Activated naive CD8-positive, alpha-beta T cell treated with anti-CD3 and anti-CD28 coated beads for 36 hours (primary cell): ENCODE results near the gene GRM8. TPM values are rescaled to one million over a fixed set of nuclear protein-coding genes. Genes with fewer than 3 reads are reported as not detected.

Experiments
- DNase-seq: peaks from one replicate; pipeline ENCODE4 v3.0.0; 2021
- H3K27ac Mint-ChIP-seq: one replicate; pipeline ENCODE4 v1.8.0; 2022; ENCODE audit warnings: mild to moderate bottlenecking, moderate library complexity, mixed read lengths
- H3K27me3 Mint-ChIP-seq: one replicate; pipeline ENCODE4 v1.8.0; 2022; ENCODE audit warnings: mild to moderate bottlenecking, mixed read lengths
- H3K36me3 Mint-ChIP-seq: one replicate; pipeline ENCODE4 v1.8.0; 2021; ENCODE audit warnings: mild to moderate bottlenecking, mixed read lengths
- H3K4me1 Mint-ChIP-seq: one replicate; pipeline ENCODE4 v1.8.0; 2021; ENCODE audit warnings: mixed read lengths
- H3K4me3 Mint-ChIP-seq: one replicate; pipeline ENCODE4 v1.8.0; 2022; ENCODE audit warnings: mild to moderate bottlenecking, moderate library complexity, mixed read lengths
- H3K9me3 Mint-ChIP-seq: one replicate; pipeline ENCODE4 v1.8.0; 2022; ENCODE audit warnings: mixed read lengths
- total RNA-seq, 2 experiments: library from RNA; stranded (reverse); gene quantifications; one replicate each; pipeline ENCODE4 v1.2.3, GENCODE V29; 2021

Gene GRM8
- total RNA-seq, 2 experiments from 2014 or later, result not detected

DNA sequence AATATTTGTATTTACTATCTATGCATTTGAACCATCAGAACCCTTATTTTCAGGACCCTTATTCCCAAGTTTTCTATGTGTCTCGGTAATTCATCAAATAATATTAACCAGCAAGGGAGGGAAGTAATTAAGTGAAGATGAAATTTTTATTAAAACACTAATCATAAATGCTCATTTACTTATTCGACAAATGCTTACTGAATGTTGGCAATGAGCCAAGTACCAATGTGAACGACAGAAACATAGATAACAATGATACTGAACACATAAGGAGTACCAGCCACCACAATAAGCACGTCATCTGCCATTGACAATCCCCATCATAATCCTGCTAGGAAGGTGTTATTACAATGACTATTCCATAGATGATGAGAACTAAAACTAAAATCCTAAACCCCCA lies 45.5 kb downstream of the GRM8 start:
- no peak for DNase-seq
- Mint-ChIP-seq H3K27me3 (peaks cover 20% of the 10 kb centered on the region), H3K9me3 (no peaks in the 10 kb centered on the region), H3K4me3 (no peak overlapping the region), H3K36me3 (no peaks in the 10 kb centered on the region), H3K4me1 (no peaks in the 10 kb centered on the region), H3K27ac (no peak overlapping the region)

DNA sequence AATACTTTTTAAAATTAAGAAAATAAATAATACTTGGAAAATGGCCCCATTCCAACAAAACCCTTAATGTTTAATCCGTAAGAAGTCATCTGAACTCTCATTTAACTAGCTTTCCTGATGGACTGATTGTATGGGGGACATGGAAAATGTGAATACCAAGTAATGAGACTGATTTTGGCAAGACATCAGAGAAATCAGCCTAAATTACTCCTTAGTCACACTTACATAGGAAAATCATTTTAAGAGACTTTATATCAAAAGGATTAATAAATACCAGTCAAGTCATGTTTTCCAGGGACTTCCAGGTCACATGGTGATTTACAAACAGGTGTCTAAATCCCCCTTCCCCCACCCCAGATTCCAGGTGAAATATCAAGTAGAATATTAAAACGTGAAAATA lies 58.2 kb downstream of the GRM8 start:
- peaks cover 17% of the 10 kb centered on the region for H3K27me3 Mint-ChIP-seq
- H3K4me3 Mint-ChIP-seq, result no peak overlapping the region
- H3K27ac Mint-ChIP-seq, result no peak overlapping the region
- H3K9me3 Mint-ChIP-seq, result no peaks in the 10 kb centered on the region
- DNase-seq, result no peak
- H3K36me3 Mint-ChIP-seq, result no peaks in the 10 kb centered on the region
- H3K4me1 Mint-ChIP-seq, result no peaks in the 10 kb centered on the region

DNA sequence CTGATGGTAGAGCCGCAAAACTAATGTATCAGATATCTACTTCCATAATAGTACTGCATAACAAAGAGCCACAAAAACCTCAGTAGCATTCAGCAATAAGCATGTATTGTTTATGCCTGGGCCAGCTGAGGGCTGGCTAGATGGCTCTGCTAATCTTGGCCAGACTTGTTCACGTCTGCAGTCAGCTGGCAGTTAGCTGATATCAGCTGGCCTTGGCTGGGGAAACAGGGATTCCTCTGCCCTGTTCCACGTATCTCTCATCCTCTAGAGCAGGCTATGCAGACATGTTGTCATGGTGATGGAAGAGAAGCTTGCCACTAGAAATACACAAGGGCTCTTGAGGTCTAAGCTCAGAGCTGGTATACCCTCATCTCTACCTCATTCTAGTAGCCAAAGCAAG lies 62.9 kb downstream of the GRM8 start:
- H3K27ac Mint-ChIP-seq, result no peak overlapping the region
- H3K9me3 Mint-ChIP-seq, result no peaks in the 10 kb centered on the region
- DNase-seq, result no peak
- peaks cover 27% of the 10 kb centered on the region for H3K27me3 Mint-ChIP-seq
- no peaks in the 10 kb centered on the region for H3K36me3 Mint-ChIP-seq
- H3K4me1 Mint-ChIP-seq, result peaks cover 15% of the 10 kb centered on the region
- no peak overlapping the region for H3K4me3 Mint-ChIP-seq

DNA sequence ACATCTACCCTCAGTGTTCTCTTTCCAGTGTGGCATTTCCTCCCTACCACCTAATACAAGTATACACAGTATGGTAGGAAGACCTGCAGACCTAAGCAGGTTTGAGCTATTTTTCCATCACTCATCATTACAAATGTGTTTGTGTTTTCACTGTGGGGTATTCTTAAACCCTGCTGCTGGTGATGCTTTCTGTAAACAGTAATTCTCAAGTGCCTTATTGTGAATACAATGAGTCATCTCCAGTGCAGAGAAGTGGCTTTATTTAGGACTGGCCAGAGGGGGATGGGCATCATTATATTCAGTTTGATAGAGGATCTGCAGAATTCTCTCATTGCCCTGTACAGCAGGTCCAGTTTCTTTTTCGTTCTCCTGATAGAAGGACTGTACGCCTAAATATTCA lies 63.7 kb downstream of the GRM8 start:
- Mint-ChIP-seq H3K27ac (no peak overlapping the region), H3K27me3 (peaks cover 27% of the 10 kb centered on the region), H3K36me3 (no peaks in the 10 kb centered on the region), H3K9me3 (no peaks in the 10 kb centered on the region), H3K4me3 (no peak overlapping the region), H3K4me1 (peaks cover 15% of the 10 kb centered on the region)
- no peak for DNase-seq

DNA sequence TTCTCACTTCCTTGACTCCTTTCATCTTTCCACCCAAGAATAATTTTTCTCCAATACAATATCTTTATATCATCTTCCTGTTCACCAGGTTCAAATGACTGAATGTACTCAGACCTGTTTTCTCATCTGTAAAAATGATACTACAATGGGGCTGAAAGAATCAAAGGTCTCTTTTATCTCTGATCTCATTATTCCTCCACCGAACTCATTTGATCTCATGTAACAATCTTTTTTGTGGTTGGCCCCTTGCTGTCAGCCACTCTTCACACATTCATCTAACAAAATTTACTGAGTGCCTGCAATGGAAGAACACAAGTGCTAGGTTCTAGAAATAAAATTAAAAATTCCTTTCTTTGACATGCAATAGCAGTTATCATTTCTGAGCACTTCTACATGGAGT lies 65.0 kb downstream of the GRM8 start:
- Mint-ChIP-seq H3K9me3 (no peaks in the 10 kb centered on the region), H3K27me3 (peaks cover 20% of the 10 kb centered on the region), H3K4me1 (peaks cover 15% of the 10 kb centered on the region), H3K4me3 (no peak overlapping the region), H3K27ac (no peak overlapping the region), H3K36me3 (no peaks in the 10 kb centered on the region)
- DNase-seq, result no peak

DNA sequence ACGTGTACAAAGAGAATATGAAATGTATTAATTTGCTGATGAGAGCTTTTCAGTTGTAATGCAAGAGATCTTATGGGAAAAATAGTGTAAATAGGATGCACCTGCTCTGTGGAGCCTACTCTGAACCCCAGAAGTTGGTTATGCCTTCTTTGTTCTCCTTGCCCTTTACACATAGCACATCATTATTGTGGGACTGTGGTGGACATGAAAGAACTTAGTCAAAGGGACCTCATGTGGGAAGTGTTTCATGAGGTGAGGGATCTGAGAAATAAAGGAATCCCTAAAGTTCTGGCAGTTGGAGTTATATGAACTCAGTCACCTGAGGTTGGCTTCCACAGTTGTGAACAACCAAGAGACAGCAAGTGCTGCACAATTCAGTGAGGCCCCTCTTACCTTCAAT lies 66.1 kb downstream of the GRM8 start:
- no peak for DNase-seq
- Mint-ChIP-seq H3K9me3 (no peaks in the 10 kb centered on the region), H3K27ac (no peak overlapping the region), H3K4me1 (peaks cover 15% of the 10 kb centered on the region), H3K36me3 (no peaks in the 10 kb centered on the region), H3K4me3 (no peak overlapping the region), H3K27me3 (peaks cover 25% of the 10 kb centered on the region)

DNA sequence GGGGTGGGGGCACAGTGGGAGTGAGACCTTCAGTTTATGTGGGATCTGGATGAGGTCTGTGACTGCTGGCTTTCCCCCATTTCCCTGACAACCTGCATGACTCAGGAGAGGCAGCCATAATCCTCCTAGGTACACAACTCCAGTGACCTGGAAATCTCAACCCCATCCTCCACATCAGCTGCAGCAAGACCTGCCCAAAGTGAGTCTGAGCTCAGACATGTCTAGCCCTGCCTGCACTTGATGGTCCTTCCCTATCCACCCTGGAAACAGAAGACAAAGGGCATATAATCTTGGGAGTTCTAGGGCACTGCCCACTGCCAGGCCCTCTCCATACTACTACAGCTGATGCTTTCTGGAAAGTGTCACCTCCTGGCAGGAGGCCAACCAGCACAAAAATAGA lies 75.6 kb downstream of the GRM8 start:
- peaks cover 36% of the 10 kb centered on the region for H3K27me3 Mint-ChIP-seq
- H3K36me3 Mint-ChIP-seq, result no peaks in the 10 kb centered on the region
- no peak overlapping the region for H3K4me3 Mint-ChIP-seq
- no peak for DNase-seq
- peaks cover 14% of the 10 kb centered on the region for H3K9me3 Mint-ChIP-seq
- H3K27ac Mint-ChIP-seq, result no peak overlapping the region
- no peaks in the 10 kb centered on the region for H3K4me1 Mint-ChIP-seq

DNA sequence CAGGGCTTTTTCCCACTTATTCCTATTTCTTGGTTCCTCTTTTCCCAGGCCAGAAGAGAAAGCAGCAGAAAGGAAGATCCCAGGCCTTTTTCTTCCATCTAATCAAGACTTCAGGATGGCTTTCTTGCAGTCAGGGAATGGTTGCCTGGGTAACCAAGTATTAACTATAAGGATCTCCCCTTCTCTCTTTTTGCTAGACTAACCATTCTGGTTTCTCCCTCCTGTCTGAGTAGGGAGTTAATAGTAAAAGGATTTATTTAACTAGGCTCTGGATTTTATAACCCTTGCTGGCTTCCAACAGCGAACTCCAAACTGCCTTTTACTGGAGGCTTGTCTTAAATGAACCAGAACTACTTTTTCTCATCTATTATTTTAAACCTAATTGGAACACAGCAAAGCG lies 90.4 kb downstream of the GRM8 start:
- Mint-ChIP-seq H3K4me1 (no peaks in the 10 kb centered on the region), H3K27ac (no peak overlapping the region), H3K9me3 (no peaks in the 10 kb centered on the region), H3K27me3 (peaks cover 19% of the 10 kb centered on the region), H3K36me3 (no peaks in the 10 kb centered on the region), H3K4me3 (no peak overlapping the region)
- DNase-seq, result no peak

DNA sequence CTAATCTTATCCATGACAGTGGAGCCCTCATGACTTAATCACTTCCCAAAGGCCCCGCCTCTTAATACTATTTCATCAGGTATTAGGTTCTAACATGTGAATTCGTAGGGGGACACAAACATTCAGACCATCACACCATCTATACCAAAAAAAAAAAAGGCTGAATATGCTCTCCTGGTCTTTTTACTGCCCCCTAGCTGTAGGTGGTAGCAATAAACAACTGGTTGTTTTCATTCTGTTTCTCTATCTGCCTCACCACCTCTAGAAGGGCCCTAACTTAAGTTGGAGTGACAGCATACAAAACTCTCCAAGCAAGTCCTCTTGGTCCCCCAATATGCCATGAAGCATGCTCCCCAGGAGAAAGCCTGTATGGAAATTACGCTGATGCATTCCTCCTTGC lies 94.1 kb downstream of the GRM8 start:
- H3K27me3 Mint-ChIP-seq, result peaks cover 13% of the 10 kb centered on the region
- H3K27ac Mint-ChIP-seq, result no peak overlapping the region
- H3K36me3 Mint-ChIP-seq, result no peaks in the 10 kb centered on the region
- no peaks in the 10 kb centered on the region for H3K4me1 Mint-ChIP-seq
- no peaks in the 10 kb centered on the region for H3K9me3 Mint-ChIP-seq
- no peak overlapping the region for H3K4me3 Mint-ChIP-seq
- no peak for DNase-seq

DNA sequence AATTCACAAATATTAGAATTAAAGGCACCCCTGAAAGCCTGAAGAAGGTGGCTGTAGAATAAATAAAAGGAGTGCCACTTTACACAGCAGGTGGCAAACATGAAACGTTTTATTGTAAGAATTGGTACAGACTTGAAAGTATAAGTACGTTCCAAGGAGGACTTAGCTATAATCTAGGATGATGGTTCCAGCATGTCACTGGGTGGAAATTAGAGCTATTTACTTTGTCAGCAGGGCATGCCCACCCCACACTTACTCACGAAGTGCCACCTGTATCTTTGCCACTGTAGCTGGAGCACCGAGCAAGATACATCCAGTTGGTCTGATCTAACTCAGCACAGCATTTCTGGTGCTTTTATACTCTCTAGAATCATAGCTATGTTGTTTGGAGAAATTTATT lies 97.8 kb downstream of the GRM8 start:
- no peaks in the 10 kb centered on the region for H3K4me1 Mint-ChIP-seq
- H3K4me3 Mint-ChIP-seq, result no peak overlapping the region
- H3K27ac Mint-ChIP-seq, result no peak overlapping the region
- H3K36me3 Mint-ChIP-seq, result no peaks in the 10 kb centered on the region
- H3K27me3 Mint-ChIP-seq, result peaks cover 5% of the 10 kb centered on the region
- DNase-seq, result no peak
- no peaks in the 10 kb centered on the region for H3K9me3 Mint-ChIP-seq

DNA sequence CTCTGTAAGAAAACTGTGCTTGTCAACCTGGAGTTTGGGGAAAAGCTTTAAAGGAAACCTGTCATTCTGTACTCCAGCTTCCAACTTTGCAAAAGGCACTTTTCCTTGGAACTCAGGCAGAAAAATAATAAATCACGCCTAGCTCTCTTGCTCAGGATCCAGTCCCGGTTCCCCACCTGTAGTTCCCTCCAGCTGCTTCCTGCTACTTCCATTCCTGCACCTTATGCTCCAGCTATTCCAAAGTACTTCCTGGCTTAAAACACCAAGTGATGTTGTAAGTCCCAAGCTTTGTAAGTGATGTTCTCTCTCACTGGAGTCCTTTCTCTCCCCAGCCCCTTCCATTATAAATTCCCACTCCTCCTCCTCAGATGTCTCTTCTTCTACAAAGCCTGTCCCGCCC lies 98.6 kb downstream of the GRM8 start:
- no peaks in the 10 kb centered on the region for H3K9me3 Mint-ChIP-seq
- no peak overlapping the region for H3K4me3 Mint-ChIP-seq
- no peaks in the 10 kb centered on the region for H3K4me1 Mint-ChIP-seq
- H3K27ac Mint-ChIP-seq, result no peak overlapping the region
- DNase-seq, result no peak
- H3K27me3 Mint-ChIP-seq, result peaks cover 5% of the 10 kb centered on the region
- no peaks in the 10 kb centered on the region for H3K36me3 Mint-ChIP-seq

DNA sequence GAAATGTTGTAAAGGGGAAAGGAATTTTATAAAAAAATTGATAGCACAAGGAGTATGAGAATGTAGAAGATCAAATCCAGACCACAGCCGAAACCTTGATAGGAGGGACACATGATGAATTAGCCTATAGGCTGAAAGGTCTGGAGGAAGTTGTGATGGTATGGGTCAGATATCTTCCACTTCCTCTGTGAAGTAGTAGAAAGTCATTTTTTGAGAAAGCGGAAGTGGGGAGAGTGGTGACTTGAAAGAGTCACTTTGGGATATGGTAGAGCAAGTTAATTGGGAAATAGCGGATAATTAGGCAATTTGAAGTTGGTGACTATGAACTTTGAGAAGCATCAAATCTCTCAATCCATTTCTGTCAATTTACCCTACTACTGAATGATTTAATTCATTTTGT lies 99.4 kb downstream of the GRM8 start:
- no peak overlapping the region for H3K27ac Mint-ChIP-seq
- no peaks in the 10 kb centered on the region for H3K4me1 Mint-ChIP-seq
- H3K4me3 Mint-ChIP-seq, result no peak overlapping the region

DNA sequence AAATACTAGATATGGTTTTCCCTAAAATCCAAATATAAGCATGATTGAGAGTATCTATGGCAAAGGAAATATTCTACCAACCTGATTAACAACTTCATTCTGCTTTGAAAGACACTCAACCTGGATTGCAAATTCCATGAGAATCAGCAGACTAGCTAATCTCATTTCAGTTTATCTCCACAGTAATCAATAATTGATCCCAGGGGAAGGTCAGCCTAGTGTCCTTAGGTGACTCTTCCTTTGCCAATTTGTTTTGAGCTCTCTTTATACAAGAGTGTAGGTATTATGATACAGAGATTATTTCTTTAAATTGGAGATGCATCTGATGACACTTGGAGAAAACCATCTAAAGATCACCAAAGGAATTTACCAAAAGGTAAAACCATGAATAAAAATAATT lies 100.3 kb downstream of the GRM8 start:
- H3K4me1 Mint-ChIP-seq, result no peaks in the 10 kb centered on the region
- no peak for DNase-seq
- H3K27me3 Mint-ChIP-seq, result peaks cover 16% of the 10 kb centered on the region
- no peak overlapping the region for H3K4me3 Mint-ChIP-seq
- H3K36me3 Mint-ChIP-seq, result no peaks in the 10 kb centered on the region
- no peaks in the 10 kb centered on the region for H3K9me3 Mint-ChIP-seq
- no peak overlapping the region for H3K27ac Mint-ChIP-seq

More for the DNA sequence above, 99.4 kb downstream of the GRM8 start:
- DNase-seq, result no peak
- peaks cover 12% of the 10 kb centered on the region for H3K27me3 Mint-ChIP-seq
- H3K36me3 Mint-ChIP-seq, result no peaks in the 10 kb centered on the region
- H3K9me3 Mint-ChIP-seq, result no peaks in the 10 kb centered on the region

DNA sequence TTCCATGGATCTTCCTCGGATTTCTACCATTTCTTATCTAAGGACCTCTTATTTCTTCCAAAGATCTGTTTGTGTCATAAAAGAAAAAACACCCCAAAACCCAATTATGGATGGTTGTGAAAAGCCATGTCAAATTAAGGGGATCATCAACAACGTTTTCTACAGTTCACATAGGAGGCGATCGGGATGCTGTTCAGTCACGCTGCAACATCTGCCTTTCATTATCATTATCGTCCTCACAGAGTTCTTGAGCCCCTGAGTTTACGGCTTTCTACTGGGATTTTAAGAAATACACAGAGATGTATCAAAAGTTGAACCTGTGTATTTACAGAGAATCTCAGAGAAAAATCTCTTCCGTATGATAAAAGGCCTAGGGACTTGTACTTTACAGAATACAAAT lies 101.4 kb downstream of the GRM8 start:
- Mint-ChIP-seq H3K9me3 (no peaks in the 10 kb centered on the region), H3K27me3 (peaks cover 16% of the 10 kb centered on the region), H3K36me3 (no peaks in the 10 kb centered on the region), H3K27ac (no peak overlapping the region), H3K4me1 (no peaks in the 10 kb centered on the region), H3K4me3 (no peak overlapping the region)
- DNase-seq, result no peak

DNA sequence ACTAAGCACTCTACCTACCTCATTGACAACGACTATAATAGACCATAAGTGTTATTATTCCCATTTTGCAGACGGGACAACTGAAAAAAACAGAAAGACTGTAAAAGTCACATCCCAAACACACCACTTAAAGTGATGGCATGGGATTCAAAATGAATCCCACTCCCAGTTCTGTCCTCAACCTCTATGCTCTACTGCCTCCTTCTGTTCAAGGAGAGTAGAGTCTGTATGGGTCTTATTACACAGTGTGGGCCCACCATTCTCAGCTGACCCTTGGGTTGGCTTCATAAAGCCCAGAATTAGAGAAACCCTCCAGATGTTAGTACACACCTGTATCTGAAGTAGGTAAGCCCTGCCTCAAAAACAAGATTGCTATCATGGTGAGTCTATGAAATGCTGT lies 102.2 kb downstream of the GRM8 start:
- DNase-seq, result no peak
- H3K4me1 Mint-ChIP-seq, result no peaks in the 10 kb centered on the region
- no peak overlapping the region for H3K4me3 Mint-ChIP-seq
- no peak overlapping the region for H3K27ac Mint-ChIP-seq
- no peaks in the 10 kb centered on the region for H3K9me3 Mint-ChIP-seq
- no peaks in the 10 kb centered on the region for H3K36me3 Mint-ChIP-seq
- H3K27me3 Mint-ChIP-seq, result peaks cover 16% of the 10 kb centered on the region

DNA sequence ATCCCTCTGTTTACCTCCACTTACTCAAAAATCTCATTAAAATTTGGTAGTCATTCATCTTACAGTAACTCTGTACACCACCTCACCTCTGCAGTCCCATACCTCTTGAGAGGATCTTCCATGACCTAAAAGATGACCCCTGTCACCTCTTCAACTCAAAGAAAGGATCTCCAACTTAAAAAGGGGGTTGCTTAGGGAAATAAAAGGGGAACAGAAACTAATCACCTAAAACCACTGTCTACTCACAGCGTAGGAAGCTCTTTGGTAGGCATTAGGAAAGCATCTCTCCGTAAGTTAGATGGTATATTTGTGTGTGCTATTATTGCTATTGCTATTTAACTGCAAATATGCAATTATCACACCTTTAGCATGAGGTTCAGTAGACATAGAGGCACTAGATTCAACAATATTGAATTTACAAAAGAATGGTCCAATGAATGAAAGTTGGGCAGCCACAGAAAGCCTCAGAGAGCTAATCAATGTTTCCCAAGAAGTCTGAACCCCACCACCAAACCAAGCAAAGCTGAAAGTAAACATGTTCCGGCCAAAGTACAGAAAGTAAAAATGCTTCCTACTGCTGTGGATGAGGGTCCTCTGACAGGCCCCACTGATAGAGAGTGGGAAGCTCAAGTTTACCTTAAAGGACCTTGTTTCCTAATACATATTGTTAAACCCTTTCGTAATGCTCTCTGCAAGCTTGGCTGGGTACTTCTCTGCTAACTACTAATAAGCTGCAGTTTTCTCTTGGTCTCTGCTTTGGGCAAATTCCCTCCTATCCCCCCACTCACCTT lies 105.8 kb downstream of the GRM8 start:
- H3K9me3 Mint-ChIP-seq, result no peaks in the 10 kb centered on the region
- no peaks in the 10 kb centered on the region for H3K4me1 Mint-ChIP-seq
- H3K36me3 Mint-ChIP-seq, result no peaks in the 10 kb centered on the region
- H3K27me3 Mint-ChIP-seq, result peaks cover 16% of the 10 kb centered on the region
- no peak overlapping the region for H3K27ac Mint-ChIP-seq
- no peak overlapping the region for H3K4me3 Mint-ChIP-seq
- no peak for DNase-seq
